DND-41 (cell line): Measurements from ENCODE around the gene ESR2.

Source experiments
- ATAC-seq: fragments of 200-7000 bp; cut with Tn5 transposase; 3 replicates; pipeline ENCODE4 v1.9.1; 2021; ENCODE audit warnings: low read depth; ENCODE audit not compliant: insufficient read depth
- DNase-seq: peaks from one replicate; pipeline ENCODE4 v3.0.0-alpha.2; 2020
- H2AFZ ChIP-seq: 2 replicates; pipeline ENCODE4 v1.6.0; 2012; ENCODE audit warnings: low read depth, low read length
- H3K27ac ChIP-seq: 2 replicates; pipeline ENCODE4 v1.5.1; 2012; ENCODE audit warnings: low read length, inconsistent platforms
- H3K27me3 ChIP-seq: fragments of 200-600 bp; sonication (generic); 2 replicates; pipeline ENCODE4 v1.6.0; 2012; ENCODE audit warnings: low read length, mild to moderate bottlenecking, inconsistent platforms; ENCODE audit not compliant: insufficient read depth, poor library complexity
- H3K36me3 ChIP-seq: 2 replicates; pipeline ENCODE4 v1.5.1; 2012; ENCODE audit warnings: low read length, inconsistent platforms; ENCODE audit not compliant: insufficient read depth
- H3K4me1 ChIP-seq: 2 replicates; pipeline ENCODE4 v1.5.1; 2012; ENCODE audit warnings: mild to moderate bottlenecking, low read length; ENCODE audit not compliant: insufficient read depth
- H3K4me2 ChIP-seq: 2 replicates; pipeline ENCODE4 v1.6.0; 2012; ENCODE audit warnings: mild to moderate bottlenecking, moderate library complexity, low read length, inconsistent platforms; ENCODE audit not compliant: insufficient read depth
- H3K4me3 ChIP-seq, 2 experiments: fragments of 200-600 bp in 1 of 2; shearing (Covaris generic) in 1 of 2; 2 replicates each; pipeline ENCODE4 v1.5.1; 2012 to 2016; ENCODE audit warnings: inconsistent platforms in 2 of 2, low read length in 2 of 2, mild to moderate bottlenecking in 2 of 2, low read depth in 1 of 2, moderate library complexity in 1 of 2
- H3K79me2 ChIP-seq: 2 replicates; pipeline ENCODE4 v1.6.0; 2012; ENCODE audit warnings: low read length, inconsistent platforms; ENCODE audit not compliant: insufficient read depth
- H3K9ac ChIP-seq: 2 replicates; pipeline ENCODE4 v1.6.0; 2012; ENCODE audit warnings: low read depth, mild to moderate bottlenecking, inconsistent platforms, low read length, moderate library complexity
- H3K9me3 ChIP-seq: 2 replicates; pipeline ENCODE4 v1.5.1; 2012; ENCODE audit warnings: low read length, moderate library complexity, mild to moderate bottlenecking, inconsistent platforms; ENCODE audit not compliant: insufficient read depth, severe bottlenecking
- H4K20me1 ChIP-seq: 2 replicates; pipeline ENCODE4 v1.6.0; 2012; ENCODE audit warnings: low read length; ENCODE audit not compliant: insufficient read depth
- CTCF ChIP-seq: IDR thresholded peaks from 2 replicates; pipeline ENCODE4 v1.5.1; 2012; ENCODE audit warnings: borderline replicate concordance, low read length, moderate library complexity, mild to moderate bottlenecking; ENCODE audit not compliant: poor library complexity, severe bottlenecking; ENCODE audit errors: extremely low read depth
- EZH2 ChIP-seq: IDR thresholded peaks from 3 replicates; pipeline ENCODE4 v1.6.1; 2012; ENCODE audit warnings: borderline replicate concordance, low read depth, mild to moderate bottlenecking, moderate library complexity, low read length, inconsistent platforms; ENCODE audit not compliant: severe bottlenecking

ESR2 gene

GRCh38 chr14:64190974-64191502 lies 103.1 kb downstream of the ESR2 start:
- no peaks in the 10 kb centered on the region for H3K79me2 ChIP-seq
- no peak for ATAC-seq
- no peaks in the 10 kb centered on the region for H4K20me1 ChIP-seq
- H3K27me3 ChIP-seq: no peaks in the 10 kb centered on the region
- H3K27ac ChIP-seq: no peak overlapping the region
- TF ChIP-seq EZH2 (no peak), CTCF (no peak)
- no peak overlapping the region for H3K4me3 ChIP-seq
- H3K9ac ChIP-seq: no peak overlapping the region
- no peak for DNase-seq
- H3K4me2 ChIP-seq: no peak overlapping the region
- no peaks in the 10 kb centered on the region for H3K9me3 ChIP-seq
- peaks cover 72% of the 10 kb centered on the region for H3K36me3 ChIP-seq
- no peak overlapping the region for H2AFZ ChIP-seq
- no peaks in the 10 kb centered on the region for H3K4me1 ChIP-seq

GRCh38 chr14:64187331-64187730 lies 106.8 kb downstream of the ESR2 start:
- ATAC-seq (no peak), DNase-seq (no peak)
- H3K4me1 ChIP-seq: no peaks in the 10 kb centered on the region
- H3K4me3 ChIP-seq: no peak overlapping the region
- TF ChIP-seq CTCF (no peak), EZH2 (no peak)
- no peaks in the 10 kb centered on the region for H3K27me3 ChIP-seq
- no peak overlapping the region for H2AFZ ChIP-seq
- no peak overlapping the region for H3K27ac ChIP-seq
- H3K79me2 ChIP-seq: no peaks in the 10 kb centered on the region
- no peaks in the 10 kb centered on the region for H3K9me3 ChIP-seq
- H4K20me1 ChIP-seq: no peaks in the 10 kb centered on the region
- H3K36me3 ChIP-seq: peaks cover 63% of the 10 kb centered on the region
- H3K4me2 ChIP-seq: no peak overlapping the region
- H3K9ac ChIP-seq: no peak overlapping the region

- Histone ChIP-seq H3K79me2 (no peaks in the 10 kb centered on the region), H4K20me1 (no peaks in the 10 kb centered on the region), H3K27me3 (no peaks in the 10 kb centered on the region), H3K4me3 (no peak overlapping the region), H3K4me1 (no peaks in the 10 kb centered on the region), H3K36me3 (peaks cover 61% of the 10 kb centered on the region), H3K4me2 (no peak overlapping the region), H3K27ac (no peak overlapping the region), H2AFZ (no peak overlapping the region), H3K9ac (no peak overlapping the region), H3K9me3 (no peaks in the 10 kb centered on the region)
- DNase-seq (no peak), ATAC-seq (no peak)
- TF ChIP-seq EZH2 (no peak), CTCF (no peak)
Observed at GRCh38 chr14:64186231-64187129, 107.7 kb downstream of the ESR2 start.
